IMR-90 (cell line): ENCODE data around the gene BCHE.

ENCODE experiments used
- CEBPB ChIP-seq: IDR thresholded peaks from 2 replicates; pipeline ENCODE4 v1.6.1; 2012; ENCODE audit warnings: low read depth, low read length, improper control_type of control experiment
- FOS ChIP-seq: fragments of 150-350 bp; IDR thresholded peaks from 2 replicates; pipeline ENCODE4 v1.6.1; 2016; ENCODE audit warnings: low read depth, low read length
- MAFK ChIP-seq: IDR thresholded peaks from 2 replicates; pipeline ENCODE4 v1.6.1; 2012; ENCODE audit warnings: low read depth, low read length, improper control_type of control experiment
- MAZ ChIP-seq: IDR thresholded peaks from 2 replicates; pipeline ENCODE4 v1.6.1; 2012; ENCODE audit warnings: low read depth, mild to moderate bottlenecking, low read length, improper control_type of control experiment, moderate library complexity, borderline replicate concordance
- MXI1 ChIP-seq: IDR thresholded peaks from 2 replicates; pipeline ENCODE4 v1.6.1; 2012; ENCODE audit warnings: low read depth, mild to moderate bottlenecking, low read length, moderate library complexity, borderline replicate concordance
- POLR2A ChIP-seq: IDR thresholded peaks from 2 replicates; pipeline ENCODE4 v1.6.1; 2012; ENCODE audit warnings: mild to moderate bottlenecking, low read depth, low read length
- RAD21 ChIP-seq: IDR thresholded peaks from 2 replicates; pipeline ENCODE4 v1.6.1; 2012; ENCODE audit warnings: low read length, improper control_type of control experiment
- TF ChIP-seq, protein P1 (sequence below): conservative IDR thresholded peaks from 2 replicates; pipeline ENCODE4 v1.5.1; 2012; ENCODE audit warnings: mild to moderate bottlenecking, low read depth, low read length, improper control_type of control experiment

DNA sequence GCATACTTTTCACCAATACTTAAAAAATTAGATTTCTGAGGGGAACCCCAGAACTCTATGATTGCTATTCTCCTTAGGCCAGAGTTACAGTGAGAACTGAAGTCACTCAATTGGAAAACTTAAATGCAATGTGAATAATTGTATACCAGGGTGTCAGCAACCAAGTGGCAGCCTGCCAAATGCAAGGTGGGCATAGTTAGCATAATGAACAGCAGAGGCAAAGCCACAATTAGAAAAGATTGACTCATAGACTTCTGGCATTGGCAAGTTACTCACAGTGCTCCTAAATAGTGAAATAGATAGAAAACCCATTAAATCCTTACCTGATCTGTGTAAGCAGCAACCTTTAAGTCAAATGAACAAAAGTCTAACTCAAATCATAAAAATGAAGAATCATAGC, 94.9 kb downstream of the BCHE start:
- no peak for TF ChIP-seq POLR2A
- TF ChIP-seq, protein P1, sequence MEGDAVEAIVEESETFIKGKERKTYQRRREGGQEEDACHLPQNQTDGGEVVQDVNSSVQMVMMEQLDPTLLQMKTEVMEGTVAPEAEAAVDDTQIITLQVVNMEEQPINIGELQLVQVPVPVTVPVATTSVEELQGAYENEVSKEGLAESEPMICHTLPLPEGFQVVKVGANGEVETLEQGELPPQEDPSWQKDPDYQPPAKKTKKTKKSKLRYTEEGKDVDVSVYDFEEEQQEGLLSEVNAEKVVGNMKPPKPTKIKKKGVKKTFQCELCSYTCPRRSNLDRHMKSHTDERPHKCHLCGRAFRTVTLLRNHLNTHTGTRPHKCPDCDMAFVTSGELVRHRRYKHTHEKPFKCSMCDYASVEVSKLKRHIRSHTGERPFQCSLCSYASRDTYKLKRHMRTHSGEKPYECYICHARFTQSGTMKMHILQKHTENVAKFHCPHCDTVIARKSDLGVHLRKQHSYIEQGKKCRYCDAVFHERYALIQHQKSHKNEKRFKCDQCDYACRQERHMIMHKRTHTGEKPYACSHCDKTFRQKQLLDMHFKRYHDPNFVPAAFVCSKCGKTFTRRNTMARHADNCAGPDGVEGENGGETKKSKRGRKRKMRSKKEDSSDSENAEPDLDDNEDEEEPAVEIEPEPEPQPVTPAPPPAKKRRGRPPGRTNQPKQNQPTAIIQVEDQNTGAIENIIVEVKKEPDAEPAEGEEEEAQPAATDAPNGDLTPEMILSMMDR, result no peak
- TF ChIP-seq MAFK, result no peak
- TF ChIP-seq MAZ, result no peak
- no peak for TF ChIP-seq CEBPB
- no peak for TF ChIP-seq FOS
- no peak for TF ChIP-seq MXI1
- no peak for TF ChIP-seq RAD21
